Activated naive CD4-positive, alpha-beta T cell (primary cell): ENCODE results near the gene PPP4R1.
"Not testable (repeated sequence)": the region's sequence is repeated elsewhere in the genome, so short reads cannot be mapped to it uniquely, and the experiment has no call there.

ENCODE experiments used
- DNase-seq, 4 experiments: peaks; one replicate each; lab custom pipeline; 2025; lab: John Stamatoyannopoulos, UW

The PPP4R1 gene

GRCh38 chr18:9628984-9629383 is 14.6 kb upstream of the PPP4R1 start:
- DNase-seq = no peak

GRCh38 chr18:9627642-9628041 is 13.3 kb upstream of the PPP4R1 start:
- no peak for DNase-seq

- DNase-seq = no peak
Observed at GRCh38 chr18:9619990-9620389, 5.6 kb upstream of the PPP4R1 start.

GRCh38 chr18:9619545-9619944 is 5.2 kb upstream of the PPP4R1 start:
- DNase-seq = no peak

GRCh38 chr18:9619056-9619455 is 4.7 kb upstream of the PPP4R1 start:
- DNase-seq = no peak

- no peak for DNase-seq
Observed at GRCh38 chr18:9617006-9617542, 2.7 kb upstream of the PPP4R1 start.

- DNase-seq = no peak
Observed at GRCh38 chr18:9616049-9616448, 1.7 kb upstream of the PPP4R1 start.

- DNase-seq = no peak
Observed at GRCh38 chr18:9615280-9615797, 980 bp upstream of the PPP4R1 start.

- DNase-seq = peak; percentile 2 to 26 (median 14)
Observed at GRCh38 chr18:9613550-9614400, 584 bp downstream of the PPP4R1 start.

- no peak for DNase-seq
Observed at GRCh38 chr18:9612977-9613376, 1.4 kb downstream of the PPP4R1 start.

GRCh38 chr18:9612215-9612830 is 2.0 kb downstream of the PPP4R1 start:
- DNase-seq = no peak

GRCh38 chr18:9609190-9609589 is 5.2 kb downstream of the PPP4R1 start:
- no peak for DNase-seq

- DNase-seq = no peak
Observed at GRCh38 chr18:9608728-9609127, 5.6 kb downstream of the PPP4R1 start.

GRCh38 chr18:9608298-9608697 is 6.1 kb downstream of the PPP4R1 start:
- no peak for DNase-seq

GRCh38 chr18:9607111-9607510 is 7.2 kb downstream of the PPP4R1 start:
- not testable (repeated sequence) for DNase-seq

GRCh38 chr18:9606039-9606438 is 8.3 kb downstream of the PPP4R1 start:
- DNase-seq = no peak

- no peak for DNase-seq
Observed at GRCh38 chr18:9604348-9604747, 10.0 kb downstream of the PPP4R1 start.

GRCh38 chr18:9599328-9599727 is 15.0 kb downstream of the PPP4R1 start:
- DNase-seq = no peak

GRCh38 chr18:9597609-9598008 is 16.8 kb downstream of the PPP4R1 start:
- no peak for DNase-seq

- no peak for DNase-seq
Observed at GRCh38 chr18:9596843-9597526, 17.4 kb downstream of the PPP4R1 start.

- DNase-seq = no peak
Observed at GRCh38 chr18:9596226-9596625, 18.1 kb downstream of the PPP4R1 start.

- DNase-seq = no peak
Observed at GRCh38 chr18:9594823-9595596, 19.3 kb downstream of the PPP4R1 start.
